KBM-7 (cell line): ENCODE data around the gene EEF1AKMT4.
A peak's percentile ranks its signal among the peaks of the same experiment; 100 is the strongest.

ENCODE experiments used
- DNase-seq: peaks from one replicate; pipeline ENCODE4 v3.0.0-alpha.2; 2015
- in situ Hi-C: fragments of 300-500 bp; cut with MboI; formaldehyde crosslinking; loops from 2 replicates; pipeline ENCODE4 v1.14.3; 2020; ENCODE audit warnings: low sequenced_read_pairs, low pct_unique_long_range_greater_than_20kb, mixed read lengths

Gene EEF1AKMT4

GRCh38 chr3:184234671-184235380, 14.6 kb upstream of the EEF1AKMT4 start:
- no peak for DNase-seq
- in situ Hi-C loops = no loop called here

DNA sequence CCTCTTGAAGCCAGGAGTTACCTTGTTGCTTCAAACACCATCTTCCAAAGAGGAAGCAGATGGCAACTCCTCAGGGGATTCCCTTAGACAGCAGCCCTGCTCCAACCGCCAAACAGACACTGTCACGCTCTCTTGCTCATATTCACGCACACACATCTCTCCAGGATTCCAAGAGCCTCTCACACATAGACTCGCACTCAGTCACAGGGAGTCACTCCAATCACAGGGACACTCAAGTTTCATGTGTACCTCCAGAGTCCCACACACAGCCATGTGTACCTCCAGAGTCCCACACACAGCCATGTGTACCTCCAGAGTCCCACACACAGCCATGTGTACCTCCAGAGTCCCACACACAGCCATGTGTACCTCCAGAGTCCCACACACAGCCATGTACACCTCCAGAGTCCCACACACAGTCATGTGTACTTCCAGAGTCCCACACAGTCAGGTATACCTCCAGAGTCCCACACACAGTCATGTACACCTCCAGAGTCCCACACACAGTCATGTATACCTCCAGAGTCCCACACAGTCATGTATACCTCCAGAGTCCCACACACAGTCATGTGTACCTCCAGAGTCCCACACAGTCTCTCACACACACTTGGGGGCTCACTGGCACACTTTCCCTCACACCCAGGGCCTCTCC, 14.0 kb upstream of the EEF1AKMT4 start:
- in situ Hi-C loops = no loop called here
- DNase-seq = no peak

DNA sequence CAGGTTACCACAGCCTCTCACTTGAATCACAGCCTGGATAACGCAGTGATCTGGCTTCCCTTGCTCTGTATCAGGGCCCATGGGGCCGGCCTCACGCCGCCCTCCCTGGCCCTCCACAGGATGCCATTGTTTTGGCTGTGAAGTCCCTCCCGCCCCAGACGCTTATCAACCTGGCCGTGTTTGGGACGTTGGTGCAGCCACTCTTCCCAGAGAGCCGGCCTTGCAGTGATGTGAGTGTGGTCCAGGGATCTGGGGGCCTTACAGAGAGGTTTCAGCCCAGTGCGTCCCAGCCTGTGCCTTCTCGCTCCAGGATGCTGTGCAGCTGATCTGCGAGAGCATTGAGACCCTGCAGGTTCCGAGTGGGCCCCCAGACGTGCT, 13.4 kb upstream of the EEF1AKMT4 start:
- in situ Hi-C loops = no loop called here
- DNase-seq = no peak

- in situ Hi-C loops = no loop called here
- DNase-seq = no peak
Observed at GRCh38 chr3:184236636-184237035, 12.8 kb upstream of the EEF1AKMT4 start.

GRCh38 chr3:184237211-184237610, 12.3 kb upstream of the EEF1AKMT4 start:
- in situ Hi-C loops = no loop called here
- no peak for DNase-seq

DNA sequence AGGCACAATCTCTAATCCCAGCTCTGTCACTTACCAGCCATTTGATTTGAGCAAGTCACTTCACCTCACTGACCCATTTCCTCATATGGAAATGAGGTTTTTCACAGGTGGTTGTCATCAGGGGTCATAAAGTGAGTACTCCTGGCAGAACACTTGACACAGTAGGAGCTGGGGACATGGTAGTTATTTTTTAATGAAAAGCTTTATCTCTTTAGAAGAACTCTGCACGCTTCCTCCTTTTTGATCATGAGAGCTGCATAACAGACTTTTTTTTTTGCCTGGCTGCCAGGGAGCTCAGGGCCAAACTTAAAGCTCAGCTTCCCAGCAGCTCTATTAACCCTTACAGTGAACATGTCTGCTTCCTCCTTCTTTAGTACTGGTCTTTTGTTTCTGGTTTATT, 11.7 kb upstream of the EEF1AKMT4 start:
- peak; percentile 43 for DNase-seq
- in situ Hi-C loops = no loop called here

- no peak for DNase-seq
- in situ Hi-C loops = no loop called here
Observed at GRCh38 chr3:184238246-184238818, 11.1 kb upstream of the EEF1AKMT4 start.

GRCh38 chr3:184239221-184239620, 10.3 kb upstream of the EEF1AKMT4 start:
- DNase-seq = no peak
- in situ Hi-C loops = no loop called here

DNA sequence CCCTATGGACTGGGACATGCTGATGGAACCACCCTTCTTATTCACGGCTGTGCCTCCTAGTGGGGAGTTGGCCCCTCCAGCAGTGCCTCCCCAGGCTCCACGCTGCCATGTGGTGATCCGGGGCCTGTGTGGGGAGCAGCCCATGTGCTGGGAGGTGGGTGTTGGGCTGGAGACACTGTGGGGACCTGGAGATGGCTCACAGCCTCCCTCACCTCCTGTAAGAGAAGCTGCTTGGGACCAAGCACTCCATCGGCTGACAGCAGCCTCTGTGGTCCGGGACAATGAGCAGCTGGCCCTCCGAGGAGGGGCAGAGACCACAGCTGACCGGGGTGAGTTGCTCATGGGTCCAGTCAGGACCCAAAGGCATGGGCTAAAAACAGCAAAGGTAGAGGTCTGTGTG, 9.8 kb upstream of the EEF1AKMT4 start:
- in situ Hi-C loops = no loop called here
- DNase-seq = no peak

DNA sequence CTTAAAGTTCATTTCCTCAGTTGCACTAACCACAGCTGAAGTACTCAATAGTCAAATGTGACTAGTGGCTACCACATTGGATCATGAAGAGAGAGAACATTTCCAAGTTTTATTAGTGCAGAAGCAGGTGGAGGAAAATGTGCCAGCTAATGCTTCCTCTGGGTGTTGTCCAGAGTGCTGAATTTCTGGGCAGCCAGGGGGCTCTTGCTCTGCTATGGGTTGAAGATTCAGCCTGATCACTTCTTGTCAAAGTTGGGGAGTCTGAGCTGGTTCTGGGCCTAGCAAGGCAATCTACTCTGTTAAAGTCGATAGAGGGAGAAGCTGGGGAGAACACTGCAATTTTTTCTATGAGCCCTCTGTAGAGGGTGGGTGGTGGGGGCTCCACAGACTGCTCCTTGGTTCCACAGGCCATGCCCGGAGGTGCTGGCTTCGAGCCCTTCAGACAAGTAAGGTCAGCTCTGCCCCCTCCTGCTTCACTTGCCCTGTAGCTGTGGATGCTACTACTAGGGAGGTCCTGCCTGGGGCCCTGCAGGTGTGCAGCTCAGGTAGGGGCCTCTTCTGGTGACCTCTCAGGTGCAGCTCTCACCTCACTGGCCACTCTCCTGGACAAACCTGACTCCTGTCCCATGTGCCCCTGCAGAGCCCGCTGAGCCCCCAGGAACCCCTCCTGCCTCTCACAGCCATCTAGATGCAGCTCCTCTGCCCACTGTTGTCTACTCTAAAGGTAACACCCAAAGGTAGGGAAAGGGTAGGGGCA, 8.9 kb upstream of the EEF1AKMT4 start:
- peak; percentile 49 for DNase-seq
- in situ Hi-C loops = no loop called here

DNA sequence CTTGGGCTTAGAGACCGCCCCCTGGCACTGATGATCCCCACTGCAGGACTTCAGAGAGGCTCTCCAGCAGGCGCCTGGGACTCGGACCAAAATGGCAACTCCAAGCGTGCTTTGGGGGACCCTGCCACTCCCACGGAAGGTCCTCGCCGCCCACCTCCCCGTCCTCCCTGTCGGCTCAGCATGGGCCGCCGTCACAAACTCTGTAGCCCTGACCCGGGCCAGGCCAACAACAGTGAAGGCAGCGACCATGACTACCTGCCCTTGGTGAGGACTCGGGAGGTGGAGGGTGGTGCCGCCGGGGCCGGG, 8.4 kb upstream of the EEF1AKMT4 start:
- in situ Hi-C loops = no loop called here
- no peak for DNase-seq

GRCh38 chr3:184241447-184242296, 7.8 kb upstream of the EEF1AKMT4 start:
- DNase-seq = no peak
- in situ Hi-C loops = no loop called here

DNA sequence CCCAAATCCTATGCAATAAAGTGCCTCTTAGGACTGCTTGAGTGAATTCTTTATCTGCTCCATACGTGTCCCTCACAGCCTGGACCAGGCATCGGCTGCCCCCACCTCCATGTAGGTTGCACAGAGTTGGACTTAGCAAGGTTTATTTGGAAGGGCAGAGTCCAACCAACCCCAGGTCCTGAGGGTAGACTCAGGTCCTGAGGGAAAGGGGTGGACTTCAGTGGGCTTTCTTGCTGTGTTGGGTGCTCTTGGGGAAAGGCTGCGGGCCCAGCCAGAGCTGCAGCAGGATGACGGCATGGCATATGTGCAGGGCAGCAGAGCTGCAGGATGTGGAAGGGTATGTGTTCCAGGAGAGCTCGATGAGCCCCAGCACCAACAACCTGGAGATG, 7.2 kb upstream of the EEF1AKMT4 start:
- in situ Hi-C loops = no loop called here
- no peak for DNase-seq

- in situ Hi-C loops = no loop called here
- peak; percentile 87 for DNase-seq
Observed at GRCh38 chr3:184248454-184249411, 739 bp upstream of the EEF1AKMT4 start, which contains the start of gene ALG3. TSS of gene ALG3 (minus strand) at chr3:184248962. CDS start at chr3:184248940, 22 bp downstream.

- in situ Hi-C loops = no loop called here
- DNase-seq = peak; percentile 96
Observed at GRCh38 chr3:184250167-184250828, 826 bp downstream of the EEF1AKMT4 start.

DNA sequence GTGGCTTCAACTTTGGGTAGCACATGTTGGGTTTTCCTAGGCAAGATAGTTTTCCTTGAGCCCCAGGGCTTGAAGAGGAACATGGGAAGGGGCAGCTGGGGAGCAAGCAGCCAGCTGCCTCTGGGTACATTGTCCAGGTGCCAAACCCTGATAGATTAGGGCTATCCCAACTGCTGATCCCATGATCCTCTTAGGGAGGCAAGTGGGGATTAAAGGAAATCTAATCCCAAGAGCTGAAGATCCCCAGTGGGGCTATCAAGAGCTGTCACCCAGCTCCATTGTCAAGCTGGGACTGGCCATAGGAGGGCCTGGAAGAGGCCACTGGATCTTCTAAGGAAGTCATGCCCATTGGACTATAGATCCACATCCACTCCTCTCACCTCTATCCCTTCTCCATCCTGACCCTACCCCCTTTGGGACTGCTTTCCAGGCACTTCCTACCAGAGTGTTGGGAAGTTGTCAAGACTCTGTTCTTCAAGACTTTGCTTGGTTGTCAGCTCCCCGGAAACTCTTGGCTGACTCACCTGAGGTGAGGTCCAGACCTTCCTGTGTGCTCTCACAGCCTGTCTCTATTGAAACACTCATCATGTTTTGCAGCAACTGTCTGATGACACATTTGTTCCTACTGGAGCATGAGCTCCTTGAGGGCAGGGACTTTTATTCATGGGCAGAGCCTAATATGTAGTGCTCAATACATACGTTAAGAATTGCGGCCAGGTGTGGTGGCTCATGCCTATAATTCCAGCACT, 6.0 kb downstream of the EEF1AKMT4 start:
- in situ Hi-C loops = no loop called here
- DNase-seq = no peak
